NCI-H2171 (cell line): ENCODE data around the gene FMO1.
"Not testable (repeated sequence)": the region's sequence is repeated elsewhere in the genome, so short reads cannot be mapped to it uniquely, and the experiment has no call there.

Source experiments
- DNase-seq: peaks from one replicate; lab custom pipeline; 2025; lab: John Stamatoyannopoulos, UW

FMO1 gene, protein sequence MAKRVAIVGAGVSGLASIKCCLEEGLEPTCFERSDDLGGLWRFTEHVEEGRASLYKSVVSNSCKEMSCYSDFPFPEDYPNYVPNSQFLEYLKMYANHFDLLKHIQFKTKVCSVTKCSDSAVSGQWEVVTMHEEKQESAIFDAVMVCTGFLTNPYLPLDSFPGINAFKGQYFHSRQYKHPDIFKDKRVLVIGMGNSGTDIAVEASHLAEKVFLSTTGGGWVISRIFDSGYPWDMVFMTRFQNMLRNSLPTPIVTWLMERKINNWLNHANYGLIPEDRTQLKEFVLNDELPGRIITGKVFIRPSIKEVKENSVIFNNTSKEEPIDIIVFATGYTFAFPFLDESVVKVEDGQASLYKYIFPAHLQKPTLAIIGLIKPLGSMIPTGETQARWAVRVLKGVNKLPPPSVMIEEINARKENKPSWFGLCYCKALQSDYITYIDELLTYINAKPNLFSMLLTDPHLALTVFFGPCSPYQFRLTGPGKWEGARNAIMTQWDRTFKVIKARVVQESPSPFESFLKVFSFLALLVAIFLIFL

DNA sequence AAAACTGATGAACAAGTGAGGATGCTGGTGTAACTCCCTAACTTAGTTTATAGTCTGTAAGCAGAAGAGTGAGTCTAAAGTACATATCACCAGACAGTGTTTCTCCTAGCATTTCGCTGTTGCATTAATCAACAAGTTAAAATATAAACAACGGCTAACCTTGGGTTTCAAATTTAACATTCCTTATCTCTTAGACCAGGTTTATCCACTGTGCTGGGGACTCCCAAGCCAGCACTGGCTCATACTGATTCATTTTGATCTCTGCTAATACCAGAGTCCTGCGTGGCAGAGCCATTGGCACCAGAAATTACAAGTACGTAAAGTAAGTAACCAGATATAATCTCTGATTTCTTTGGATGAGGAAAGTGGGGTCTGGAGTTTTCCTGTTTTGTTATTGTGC, at the start of gene FMO1:
TSS of gene FMO1 (plus strand) at position 193 of the 400 bp plus-strand sequence. CDS start 9,594 bp downstream, outside the sequence.
- DNase-seq, result no peak

GRCh38 chr1:171204296-171204695, 44.0 kb upstream of the FMO1 start:
- DNase-seq, result no peak

GRCh38 chr1:171206204-171206977, 41.9 kb upstream of the FMO1 start:
- no peak for DNase-seq

GRCh38 chr1:171206978-171207355, 41.3 kb upstream of the FMO1 start:
- DNase-seq, result no peak

DNA sequence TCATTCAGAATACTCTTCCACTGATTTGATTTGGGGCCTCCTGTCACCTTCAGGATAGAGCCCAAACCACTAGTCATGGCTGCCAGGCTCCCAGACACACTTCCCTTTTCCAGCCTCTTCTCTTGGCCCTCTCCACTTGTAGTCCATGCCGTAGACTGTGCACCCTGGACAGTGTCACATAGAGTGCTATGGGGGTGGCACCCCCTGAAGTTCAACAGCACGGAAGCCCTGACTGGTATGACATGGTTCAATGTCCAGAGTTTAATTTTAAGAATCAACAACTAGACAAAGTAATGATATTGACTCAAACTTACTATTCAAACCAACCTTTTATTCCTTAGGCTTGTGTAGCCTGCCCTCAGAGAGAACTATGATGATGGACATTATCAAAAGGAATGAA, 40.9 kb upstream of the FMO1 start:
- DNase-seq, result no peak

DNA sequence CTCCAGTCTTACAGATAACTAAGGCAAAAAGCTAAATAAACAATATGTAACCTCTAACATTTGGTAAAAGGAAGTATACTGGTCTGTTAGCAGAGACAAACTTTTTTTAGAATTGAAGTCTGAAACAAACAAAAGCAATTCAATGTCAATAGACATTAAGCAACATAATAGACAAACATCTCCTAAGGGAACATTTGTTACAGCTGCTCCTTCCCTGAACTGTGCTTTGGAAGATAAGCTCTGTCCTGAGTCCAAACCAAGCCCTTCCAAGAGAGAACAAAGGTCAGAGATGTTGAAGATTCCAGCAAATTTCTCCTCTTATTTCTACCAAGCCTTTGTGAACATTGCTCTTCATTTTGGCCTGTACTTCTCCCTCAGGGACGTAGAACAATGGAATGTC, 37.9 kb upstream of the FMO1 start:
- DNase-seq, result no peak

DNA sequence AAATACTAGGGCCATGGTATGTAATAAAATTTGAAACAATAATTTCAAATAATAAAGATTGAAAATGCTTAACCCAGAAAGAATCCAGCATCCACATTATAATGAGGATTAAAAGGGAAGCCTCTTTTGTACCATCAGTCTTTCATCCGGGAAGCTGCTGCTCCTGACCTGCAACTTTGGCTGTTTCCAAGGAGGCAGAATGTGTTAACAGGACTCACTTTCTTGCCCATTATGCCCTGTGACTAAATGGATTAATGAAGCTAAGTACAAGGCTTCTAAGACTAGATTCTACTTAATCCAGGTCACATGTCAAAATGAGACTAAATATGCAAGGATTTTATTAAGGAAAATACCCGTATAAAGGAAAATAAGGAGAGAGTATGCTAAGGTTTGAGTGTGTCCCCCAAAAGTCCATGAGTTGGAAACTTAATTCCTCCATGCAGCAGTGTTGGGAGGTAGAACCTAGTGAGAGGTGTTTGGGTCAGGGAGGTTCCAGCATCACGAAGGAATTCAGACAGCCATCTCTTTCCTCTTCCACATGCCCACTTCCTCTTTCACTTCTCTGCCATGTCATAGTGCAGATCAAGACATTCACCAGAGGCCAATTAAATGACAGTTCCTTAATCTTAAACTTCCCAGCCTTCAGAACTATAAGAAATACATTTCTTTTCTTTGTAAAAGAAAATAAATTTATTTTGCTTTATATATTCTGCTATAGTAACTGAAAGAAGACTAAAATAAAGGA, 35.5 kb upstream of the FMO1 start:
- no peak for DNase-seq

- DNase-seq, result no peak
Measured at GRCh38 chr1:171213559-171214454, 34.5 kb upstream of the FMO1 start.

DNA sequence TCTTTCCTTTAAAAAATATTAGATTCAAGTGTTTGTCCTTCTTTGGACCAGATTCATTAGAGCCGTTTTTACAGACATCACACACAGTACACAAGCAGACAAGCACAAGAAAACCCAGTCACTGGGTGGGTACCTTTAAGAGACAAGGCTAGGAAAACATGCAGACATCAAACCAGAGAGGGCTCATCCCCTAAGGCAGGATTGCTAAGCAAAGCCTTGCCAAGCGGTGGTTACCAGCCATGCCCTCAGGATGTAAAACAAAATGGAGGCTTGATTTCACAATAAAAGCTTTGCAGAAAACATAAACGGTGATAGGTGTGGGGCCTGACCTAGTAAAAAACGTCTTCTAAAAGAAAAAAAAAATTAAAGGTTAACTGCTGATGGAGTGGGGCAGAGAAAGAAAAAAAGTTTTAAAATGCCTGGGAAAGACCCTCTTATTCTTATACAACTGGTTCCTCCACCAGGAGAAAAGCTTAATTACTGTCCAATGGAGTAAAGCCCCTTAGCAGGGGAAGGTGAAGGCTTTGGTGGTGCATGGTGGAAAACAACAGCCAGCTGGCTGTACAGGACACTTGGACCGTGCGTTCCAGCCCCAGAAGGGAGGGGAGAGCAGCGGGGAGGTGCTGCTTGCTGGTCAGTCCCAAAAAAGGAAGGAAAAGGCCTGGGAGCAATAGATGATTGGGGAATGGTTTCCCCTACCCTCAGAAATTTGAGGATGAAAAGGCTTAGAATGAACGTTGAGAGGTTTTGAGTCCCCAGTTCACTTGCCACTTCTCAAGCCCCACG, 30.4 kb upstream of the FMO1 start:
- DNase-seq, result no peak

DNA sequence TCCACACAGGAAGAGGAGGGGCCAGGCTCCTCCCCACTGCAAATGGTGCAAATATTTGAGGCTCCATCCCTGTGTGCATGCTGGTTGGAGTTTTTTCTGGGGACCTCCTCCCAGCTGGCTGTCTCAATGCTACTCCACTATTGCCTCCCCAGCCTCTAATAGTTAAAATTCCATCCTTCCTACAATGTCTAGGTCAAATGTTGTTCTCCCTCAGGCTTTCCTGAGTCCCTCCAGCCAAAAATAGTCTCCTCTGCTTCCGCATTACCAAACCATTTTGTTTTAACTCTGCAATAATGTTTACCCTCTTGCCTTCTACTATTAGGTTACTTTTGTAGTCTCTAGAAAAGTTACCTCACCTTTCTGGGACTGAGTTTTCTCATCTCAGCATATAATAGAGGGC, 29.6 kb upstream of the FMO1 start:
- no peak for DNase-seq

GRCh38 chr1:171219346-171220080, 28.8 kb upstream of the FMO1 start:
- DNase-seq, result no peak

- DNase-seq, result no peak
Measured at GRCh38 chr1:171220081-171220420, 28.2 kb upstream of the FMO1 start.

- DNase-seq, result no peak
Measured at GRCh38 chr1:171220581-171221054, 27.7 kb upstream of the FMO1 start.

GRCh38 chr1:171221665-171222591, 26.4 kb upstream of the FMO1 start:
- DNase-seq, result no peak

DNA sequence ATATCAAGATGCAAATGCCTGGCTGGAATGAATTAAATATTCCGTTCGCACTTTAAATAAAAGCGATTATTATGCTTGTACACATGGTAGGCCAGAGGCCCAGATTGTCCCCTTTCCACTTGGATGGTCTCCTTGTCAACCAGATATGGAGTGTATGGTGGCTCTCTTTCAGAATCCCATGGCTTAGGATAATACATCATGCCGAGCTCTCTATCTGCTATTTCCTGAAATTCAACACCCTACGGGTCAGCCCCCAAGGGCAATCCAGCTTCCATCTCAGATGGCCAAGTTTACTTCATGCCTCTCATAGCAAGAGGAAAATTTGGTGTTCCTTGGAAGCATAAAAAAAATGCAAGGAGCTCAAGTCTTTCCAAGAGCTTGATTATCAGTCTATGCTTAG, 25.4 kb upstream of the FMO1 start:
- no peak for DNase-seq

DNA sequence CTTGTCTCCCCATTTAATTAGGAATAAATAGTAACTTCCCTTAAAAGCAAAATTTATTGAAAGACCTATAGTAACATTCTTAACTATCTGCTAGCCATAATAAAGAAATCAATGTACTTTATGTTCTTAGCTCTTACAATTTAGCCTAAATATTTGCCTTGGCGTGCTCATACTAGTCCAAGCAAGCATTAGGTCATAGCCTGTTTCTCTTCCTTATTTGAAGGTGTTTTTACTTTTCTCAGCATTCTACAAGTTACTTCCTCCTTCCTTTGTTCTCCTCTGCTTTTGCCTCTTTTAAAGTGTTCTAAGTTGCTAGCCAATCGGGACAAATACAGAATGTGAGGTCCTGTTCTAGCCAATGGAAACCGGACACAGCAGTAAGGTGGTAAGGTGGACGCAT, 24.0 kb upstream of the FMO1 start:
- not testable (repeated sequence) for DNase-seq

DNA sequence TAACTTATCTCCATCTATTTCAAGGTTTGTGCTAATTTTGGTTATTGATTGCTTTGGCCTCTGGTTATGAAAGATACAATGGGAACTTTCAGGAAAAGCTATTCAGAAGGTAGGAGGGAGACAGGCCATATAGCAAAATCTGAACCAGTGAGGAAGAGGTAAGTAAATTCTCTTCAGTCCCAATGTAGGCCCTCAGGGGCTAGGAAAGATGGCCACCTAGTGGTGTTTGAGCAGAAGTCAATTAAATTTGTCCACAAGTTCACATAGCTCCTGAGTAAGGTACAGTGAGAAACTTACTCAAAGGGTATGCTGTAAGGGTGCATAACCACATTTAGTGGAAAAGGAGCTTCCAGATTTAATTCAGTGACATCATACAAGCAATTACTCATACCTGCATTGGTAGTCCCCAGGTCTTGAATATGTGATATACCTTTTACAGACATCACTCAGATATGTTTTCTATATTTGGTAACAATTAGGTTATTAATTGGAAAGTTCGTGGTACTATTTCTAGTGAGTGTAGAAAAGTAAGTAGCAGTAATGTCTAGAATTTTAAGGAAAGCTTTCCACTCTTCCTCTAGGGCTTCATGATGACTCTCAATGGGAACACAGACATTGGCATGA, 21.4 kb upstream of the FMO1 start:
- DNase-seq, result peak; percentile 3

DNA sequence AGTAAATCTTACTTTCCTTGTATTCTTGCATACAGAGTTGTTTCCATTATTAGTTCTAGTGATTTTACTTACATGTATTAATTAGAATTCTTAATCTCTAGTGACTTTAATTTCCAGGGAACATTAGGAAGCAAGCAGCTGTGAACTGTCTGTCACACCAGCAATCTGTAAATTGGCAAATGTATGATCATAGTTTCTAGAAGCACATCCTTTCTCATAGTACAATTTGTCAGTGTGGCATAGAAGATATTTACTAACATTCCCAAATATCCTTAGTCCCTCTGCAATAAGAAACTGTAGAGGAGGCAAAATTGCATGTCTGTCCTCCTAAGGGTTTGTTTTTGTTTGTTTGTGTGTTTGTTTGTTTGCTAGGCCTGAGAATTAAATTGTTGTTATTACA, 17.0 kb upstream of the FMO1 start:
- no peak for DNase-seq
